HL-60 (cell line): Measurements from ENCODE around the gene ZNF408.

Experiments
- DNase-seq, 2 experiments: peaks; one replicate each; pipeline ENCODE4 v3.0.0-alpha.2; 2010 to 2020; ENCODE audit warnings: low read depth in 1 of 2, low spot score in 1 of 2
- H3K27ac ChIP-seq: fragments of 250-450 bp; sonication (Bioruptor Pico); replicated peaks from 2 replicates; pipeline ENCODE4 v1.5.1; 2020; ENCODE audit warnings: mild to moderate bottlenecking, moderate library complexity
- H3K27me3 ChIP-seq: fragments of 250-450 bp; sonication (Bioruptor Pico); 2 replicates; pipeline ENCODE4 v1.5.1; 2021; ENCODE audit warnings: mild to moderate bottlenecking, moderate library complexity; ENCODE audit not compliant: insufficient read depth, poor library complexity, severe bottlenecking
- H3K4me3 ChIP-seq: replicated peaks from 2 replicates; pipeline ENCODE4 v1.5.1; 2011; ENCODE audit warnings: mild to moderate bottlenecking, control low read depth, low read length; ENCODE audit not compliant: insufficient read depth
- CTCF ChIP-seq: IDR thresholded peaks from one replicate; pipeline ENCODE4 v1.5.1; 2011; ENCODE audit warnings: low read length, control low read depth, inconsistent platforms; ENCODE audit not compliant: insufficient read depth
- GABPA ChIP-seq: IDR thresholded peaks from 2 replicates; pipeline ENCODE4 v1.6.1; 2012; ENCODE audit warnings: low read depth
- POLR2AphosphoS5 ChIP-seq: IDR thresholded peaks from 2 replicates; pipeline ENCODE4 v1.6.1; 2012; ENCODE audit warnings: low read depth
- SPI1 ChIP-seq: IDR thresholded peaks from 2 replicates; pipeline ENCODE4 v1.6.1; 2012; ENCODE audit warnings: low read depth, mild to moderate bottlenecking, borderline replicate concordance
- TF ChIP-seq, protein P1 (sequence below): IDR thresholded peaks from 2 replicates; pipeline ENCODE4 v1.6.1; 2012; ENCODE audit warnings: low read depth; ENCODE audit not compliant: insufficient replicate concordance

The ZNF408 gene

DNA sequence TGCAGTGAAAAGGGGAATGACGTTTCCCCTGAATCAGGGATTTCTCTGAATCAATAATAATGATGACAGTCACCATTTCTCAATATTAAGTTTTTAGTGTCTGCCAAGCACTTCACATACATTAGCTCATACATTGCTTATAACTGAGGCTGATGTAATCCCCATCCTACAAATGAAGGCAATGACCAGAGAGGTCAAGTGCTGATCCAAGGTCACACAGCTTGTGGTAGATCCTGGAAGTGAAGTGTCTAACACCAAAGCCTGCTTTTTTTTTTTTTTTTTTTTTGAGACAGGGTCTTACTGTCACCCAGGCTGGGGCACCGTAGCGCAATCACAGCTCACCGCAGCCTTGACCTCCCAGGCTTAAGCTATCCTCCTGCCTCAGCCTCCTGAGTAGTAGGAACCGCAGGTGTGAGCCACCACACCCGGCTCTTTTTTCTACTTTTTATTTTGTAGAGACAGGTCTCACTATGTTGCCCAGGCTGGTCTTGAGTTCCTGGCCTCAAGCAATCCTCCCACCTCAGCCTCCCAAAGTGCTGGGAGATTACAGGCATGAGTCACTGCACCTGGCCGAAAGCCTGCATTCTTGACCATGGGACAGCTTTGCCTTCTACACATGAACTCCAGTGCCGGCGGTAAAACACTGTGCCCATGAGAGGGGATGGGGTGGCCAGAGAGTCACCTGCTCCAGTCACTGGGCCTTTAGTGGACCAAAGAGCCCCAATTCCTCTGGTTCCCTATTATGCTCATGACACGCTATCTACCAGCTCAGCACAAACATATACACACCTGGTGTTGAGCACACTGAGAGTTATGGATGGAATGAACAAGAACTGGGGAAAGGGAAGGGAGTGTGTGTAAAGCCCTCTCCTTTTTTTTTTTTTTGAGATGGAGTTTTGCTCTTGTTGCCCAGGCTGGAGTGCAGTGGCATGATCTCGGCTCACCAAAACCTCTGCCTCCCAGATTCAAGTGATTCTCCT is 17.8 kb upstream of the ZNF408 start:
- TF ChIP-seq, protein P1, sequence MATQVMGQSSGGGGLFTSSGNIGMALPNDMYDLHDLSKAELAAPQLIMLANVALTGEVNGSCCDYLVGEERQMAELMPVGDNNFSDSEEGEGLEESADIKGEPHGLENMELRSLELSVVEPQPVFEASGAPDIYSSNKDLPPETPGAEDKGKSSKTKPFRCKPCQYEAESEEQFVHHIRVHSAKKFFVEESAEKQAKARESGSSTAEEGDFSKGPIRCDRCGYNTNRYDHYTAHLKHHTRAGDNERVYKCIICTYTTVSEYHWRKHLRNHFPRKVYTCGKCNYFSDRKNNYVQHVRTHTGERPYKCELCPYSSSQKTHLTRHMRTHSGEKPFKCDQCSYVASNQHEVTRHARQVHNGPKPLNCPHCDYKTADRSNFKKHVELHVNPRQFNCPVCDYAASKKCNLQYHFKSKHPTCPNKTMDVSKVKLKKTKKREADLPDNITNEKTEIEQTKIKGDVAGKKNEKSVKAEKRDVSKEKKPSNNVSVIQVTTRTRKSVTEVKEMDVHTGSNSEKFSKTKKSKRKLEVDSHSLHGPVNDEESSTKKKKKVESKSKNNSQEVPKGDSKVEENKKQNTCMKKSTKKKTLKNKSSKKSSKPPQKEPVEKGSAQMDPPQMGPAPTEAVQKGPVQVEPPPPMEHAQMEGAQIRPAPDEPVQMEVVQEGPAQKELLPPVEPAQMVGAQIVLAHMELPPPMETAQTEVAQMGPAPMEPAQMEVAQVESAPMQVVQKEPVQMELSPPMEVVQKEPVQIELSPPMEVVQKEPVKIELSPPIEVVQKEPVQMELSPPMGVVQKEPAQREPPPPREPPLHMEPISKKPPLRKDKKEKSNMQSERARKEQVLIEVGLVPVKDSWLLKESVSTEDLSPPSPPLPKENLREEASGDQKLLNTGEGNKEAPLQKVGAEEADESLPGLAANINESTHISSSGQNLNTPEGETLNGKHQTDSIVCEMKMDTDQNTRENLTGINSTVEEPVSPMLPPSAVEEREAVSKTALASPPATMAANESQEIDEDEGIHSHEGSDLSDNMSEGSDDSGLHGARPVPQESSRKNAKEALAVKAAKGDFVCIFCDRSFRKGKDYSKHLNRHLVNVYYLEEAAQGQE, result no peak
- no peak for TF ChIP-seq CTCF
- TF ChIP-seq POLR2AphosphoS5, result no peak
- no peak for TF ChIP-seq SPI1
- TF ChIP-seq GABPA, result no peak
- Histone ChIP-seq H3K4me3 (no peak overlapping the region), H3K27me3 (no peaks in the 10 kb centered on the region), H3K27ac (no peak overlapping the region)
- DNase-seq, result no peak

DNA sequence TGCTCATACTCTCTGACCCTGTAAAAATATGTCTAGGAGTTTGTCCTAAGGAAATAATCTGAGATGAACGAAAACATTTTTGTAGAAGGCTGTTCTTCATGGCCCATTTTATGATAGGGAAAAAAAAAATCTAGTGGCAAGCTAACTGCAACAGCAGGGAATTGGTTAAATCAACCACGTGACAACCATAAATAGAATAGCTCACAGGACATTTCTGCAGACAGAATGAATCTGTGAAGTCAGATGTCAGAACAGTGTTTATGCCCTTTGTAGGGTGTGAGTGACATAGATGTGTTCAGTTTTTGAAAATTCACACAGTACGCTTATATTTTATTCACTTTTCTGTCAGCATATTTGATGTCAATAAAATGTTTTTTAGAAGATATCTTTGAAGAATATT is 16.5 kb upstream of the ZNF408 start:
- H3K4me3 ChIP-seq, result no peak overlapping the region
- no peak overlapping the region for H3K27ac ChIP-seq
- DNase-seq, result no peak
- H3K27me3 ChIP-seq, result no peaks in the 10 kb centered on the region
- TF ChIP-seq POLR2AphosphoS5, result no peak
- TF ChIP-seq, protein P1, result no peak
- no peak for TF ChIP-seq CTCF
- no peak for TF ChIP-seq GABPA
- TF ChIP-seq SPI1, result no peak

- Histone ChIP-seq H3K27me3 (no peaks in the 10 kb centered on the region), H3K4me3 (no peak overlapping the region), H3K27ac (no peak overlapping the region)
- DNase-seq, result no peak
- no peak for TF ChIP-seq POLR2AphosphoS5
- no peak for TF ChIP-seq GABPA
- TF ChIP-seq, protein P1, result no peak
- no peak for TF ChIP-seq SPI1
- no peak for TF ChIP-seq CTCF
These were observed 13.7 kb upstream of the ZNF408 start for GRCh38 chr11:46686886-46687795.
